GM12873 (cell line): ENCODE results near the gene MOSPD2.

Experiments
- TF ChIP-seq, protein P1 (sequence below): IDR thresholded peaks from 2 replicates; pipeline ENCODE4 v1.5.1; 2012; ENCODE audit warnings: low read depth, mild to moderate bottlenecking, moderate library complexity, low read length, control low read depth; ENCODE audit not compliant: insufficient read depth; ENCODE audit errors: missing control alignments

The MOSPD2 gene

DNA sequence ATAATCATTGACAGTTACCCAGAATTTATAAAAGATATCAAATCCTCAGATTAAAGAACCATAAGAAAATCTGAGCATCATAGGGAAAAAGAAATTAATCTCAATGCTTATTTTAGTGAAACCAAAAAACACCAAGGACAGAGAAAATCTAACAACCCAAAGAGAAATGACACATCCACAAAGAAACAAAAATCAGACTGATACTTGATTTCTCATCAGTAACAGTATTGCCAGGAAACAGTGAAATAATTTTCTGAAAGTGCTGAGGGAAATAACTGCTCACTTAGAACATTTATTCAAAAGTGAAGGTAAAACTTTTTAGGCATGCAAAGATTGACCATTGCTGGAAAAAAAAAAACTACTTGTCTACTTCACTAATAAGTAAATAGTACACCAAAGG lies 10.6 kb downstream of the MOSPD2 start:
- TF ChIP-seq, protein P1, sequence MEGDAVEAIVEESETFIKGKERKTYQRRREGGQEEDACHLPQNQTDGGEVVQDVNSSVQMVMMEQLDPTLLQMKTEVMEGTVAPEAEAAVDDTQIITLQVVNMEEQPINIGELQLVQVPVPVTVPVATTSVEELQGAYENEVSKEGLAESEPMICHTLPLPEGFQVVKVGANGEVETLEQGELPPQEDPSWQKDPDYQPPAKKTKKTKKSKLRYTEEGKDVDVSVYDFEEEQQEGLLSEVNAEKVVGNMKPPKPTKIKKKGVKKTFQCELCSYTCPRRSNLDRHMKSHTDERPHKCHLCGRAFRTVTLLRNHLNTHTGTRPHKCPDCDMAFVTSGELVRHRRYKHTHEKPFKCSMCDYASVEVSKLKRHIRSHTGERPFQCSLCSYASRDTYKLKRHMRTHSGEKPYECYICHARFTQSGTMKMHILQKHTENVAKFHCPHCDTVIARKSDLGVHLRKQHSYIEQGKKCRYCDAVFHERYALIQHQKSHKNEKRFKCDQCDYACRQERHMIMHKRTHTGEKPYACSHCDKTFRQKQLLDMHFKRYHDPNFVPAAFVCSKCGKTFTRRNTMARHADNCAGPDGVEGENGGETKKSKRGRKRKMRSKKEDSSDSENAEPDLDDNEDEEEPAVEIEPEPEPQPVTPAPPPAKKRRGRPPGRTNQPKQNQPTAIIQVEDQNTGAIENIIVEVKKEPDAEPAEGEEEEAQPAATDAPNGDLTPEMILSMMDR = no peak

DNA sequence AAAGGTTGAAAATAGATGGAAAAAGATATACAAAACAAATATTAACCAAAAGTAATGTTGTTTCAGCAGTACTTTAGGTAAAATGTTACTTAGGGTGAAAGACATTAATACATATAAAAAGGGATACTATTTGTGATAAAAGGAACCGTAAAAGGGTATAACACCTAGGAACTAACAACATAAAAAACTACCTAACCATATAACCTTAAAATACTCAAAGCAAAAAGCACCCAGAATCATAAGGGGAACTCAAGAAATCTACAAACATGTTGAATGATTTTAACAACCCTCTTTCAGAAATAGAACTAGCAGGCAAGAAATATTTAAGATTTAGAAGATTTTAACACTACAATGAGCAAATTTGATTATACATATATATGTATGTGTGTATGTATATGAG lies 11.5 kb downstream of the MOSPD2 start:
- TF ChIP-seq, protein P1 = no peak

DNA sequence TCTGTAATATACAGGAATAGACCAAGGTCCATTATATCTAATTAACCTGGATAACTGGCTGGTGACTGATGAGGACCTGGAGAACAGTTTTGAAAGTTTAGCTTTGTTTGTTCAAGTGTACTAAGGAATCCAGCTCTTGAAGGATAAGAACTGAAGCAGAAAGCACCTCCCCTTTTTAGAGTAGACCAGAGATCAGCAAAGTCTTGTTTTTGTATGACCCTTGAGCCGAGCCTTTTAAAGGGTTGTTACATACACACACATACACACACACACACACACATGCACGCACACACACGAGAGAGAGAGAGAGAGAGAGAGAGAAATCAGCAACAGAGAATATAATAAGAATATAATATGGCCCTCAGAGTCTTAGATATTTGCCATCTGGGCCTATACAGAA lies 13.0 kb downstream of the MOSPD2 start:
- TF ChIP-seq, protein P1 = no peak

DNA sequence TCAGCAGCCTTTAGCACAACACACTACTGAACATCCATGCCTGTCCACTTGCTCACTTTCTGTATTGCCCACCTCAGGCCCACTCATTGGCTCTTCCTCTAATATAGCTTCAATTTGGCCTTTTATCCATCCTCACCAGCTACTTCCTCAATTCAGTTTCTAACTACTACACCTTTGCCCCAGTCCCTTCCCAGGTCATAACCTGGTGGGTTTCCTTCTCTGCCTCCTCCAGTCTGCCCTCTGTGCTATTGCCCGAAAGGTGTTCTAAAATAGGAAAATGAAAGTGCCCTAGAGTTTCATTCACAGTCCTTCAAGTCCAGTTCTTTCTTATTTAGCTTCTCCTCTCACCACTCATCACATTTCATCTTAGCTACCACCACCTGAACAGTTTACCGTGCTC lies 23.1 kb downstream of the MOSPD2 start:
- TF ChIP-seq, protein P1 = no peak

DNA sequence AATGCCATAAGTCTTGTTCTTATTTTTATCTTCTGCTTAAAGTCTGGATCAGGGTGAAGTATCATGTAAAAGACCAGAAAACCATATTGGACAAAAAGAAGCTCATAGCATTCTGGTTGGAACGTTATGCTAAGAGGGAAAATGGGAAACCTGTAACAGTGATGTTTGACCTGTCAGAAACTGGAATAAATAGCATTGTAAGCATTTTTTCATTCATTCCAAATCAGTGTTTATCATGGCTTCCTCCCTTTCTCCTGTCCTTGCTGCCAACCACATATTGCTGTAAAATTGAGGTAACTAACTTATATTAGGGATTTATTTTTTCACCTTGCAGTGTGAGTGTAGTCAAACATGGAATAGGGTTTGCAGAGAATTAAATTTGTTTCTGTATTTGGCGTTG lies 23.8 kb downstream of the MOSPD2 start:
- TF ChIP-seq, protein P1 = no peak

DNA sequence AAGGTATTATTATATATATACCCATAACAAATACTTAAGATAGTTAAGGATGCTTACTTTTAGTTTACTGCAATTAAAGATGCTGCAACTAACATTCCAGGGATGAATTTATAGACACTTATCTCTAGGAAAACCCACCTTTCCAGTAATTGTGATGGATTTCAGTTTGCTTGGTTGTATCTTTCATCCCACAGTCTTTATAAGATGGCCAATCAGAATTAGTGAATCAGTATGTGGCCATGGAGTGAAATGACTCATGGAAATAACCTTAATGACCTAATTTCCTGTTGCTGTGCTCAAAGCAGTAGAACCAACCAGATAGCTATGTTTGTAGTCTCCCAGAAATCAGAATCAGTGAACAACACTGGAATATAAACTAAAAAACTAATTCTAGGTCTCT lies 26.4 kb downstream of the MOSPD2 start:
- TF ChIP-seq, protein P1 = no peak

DNA sequence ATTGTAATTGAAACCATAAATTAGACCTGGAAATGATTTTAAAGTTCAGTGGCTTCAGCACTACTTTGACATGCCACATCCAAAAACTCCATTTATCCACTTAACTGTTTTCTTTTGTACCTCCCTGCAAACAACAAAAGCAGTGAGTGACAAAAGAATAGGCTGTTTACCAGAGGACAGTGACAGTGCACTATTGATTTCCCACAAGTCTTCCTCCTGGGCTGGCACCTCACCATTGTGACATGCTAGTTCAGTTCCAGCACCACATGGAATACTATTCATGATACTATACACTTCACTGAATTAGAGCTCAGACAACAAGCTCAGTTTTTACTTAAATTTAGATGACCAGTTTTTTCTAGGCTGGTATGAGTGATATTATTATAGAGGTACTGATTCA lies 29.3 kb downstream of the MOSPD2 start:
- TF ChIP-seq, protein P1 = no peak

DNA sequence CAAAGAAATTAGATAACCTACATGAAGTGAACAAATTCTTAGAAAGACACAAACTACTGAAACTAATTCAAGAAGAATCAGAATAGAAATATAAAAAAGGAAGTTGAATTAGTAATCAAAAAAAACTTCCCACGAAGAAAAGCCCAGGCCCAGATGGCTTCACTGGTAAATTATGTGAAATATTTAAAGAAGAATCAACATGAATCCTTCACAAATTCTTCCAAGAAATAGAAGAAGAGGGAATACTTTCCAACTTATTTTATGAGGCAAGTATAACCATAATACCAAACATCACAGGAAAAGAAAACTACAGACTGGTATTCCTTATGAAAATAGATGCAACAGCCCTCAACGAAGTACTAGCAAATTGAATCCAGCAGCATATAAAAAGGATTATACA lies 30.7 kb downstream of the MOSPD2 start:
- TF ChIP-seq, protein P1 = no peak
